HG03159 (cell line): ENCODE measurements around the gene FOXP1.
A peak's percentile ranks its signal among the peaks of the same experiment; 100 is the strongest.

Source experiments
- ATAC-seq: cut with Tn5 transposase; IDR thresholded peaks from one replicate; pipeline ENCODE4 v1.9.1; 2021; ENCODE audit warnings: mild to moderate bottlenecking, moderate library complexity; ENCODE audit not compliant: unreplicated experiment

The FOXP1 gene

GRCh38 chr3:71054312-71054711, 529.2 kb downstream of the FOXP1 start:
- no peak for ATAC-seq

GRCh38 chr3:71053495-71053894, 530.0 kb downstream of the FOXP1 start:
- ATAC-seq: no peak

- ATAC-seq: no peak
Measured at GRCh38 chr3:71052716-71053115, 530.8 kb downstream of the FOXP1 start.

GRCh38 chr3:71051893-71052687, 531.4 kb downstream of the FOXP1 start:
- no peak for ATAC-seq

- no peak for ATAC-seq
Measured at GRCh38 chr3:71051259-71051595, 532.3 kb downstream of the FOXP1 start.

- ATAC-seq: no peak
Measured at GRCh38 chr3:71050538-71051258, 532.8 kb downstream of the FOXP1 start.

GRCh38 chr3:71050166-71050537, 533.4 kb downstream of the FOXP1 start:
- no peak for ATAC-seq

- ATAC-seq: no peak
Measured at GRCh38 chr3:71048948-71049347, 534.6 kb downstream of the FOXP1 start.

GRCh38 chr3:71047616-71048531, 535.7 kb downstream of the FOXP1 start:
- ATAC-seq: no peak

- ATAC-seq: no peak
Measured at GRCh38 chr3:71046791-71047190, 536.7 kb downstream of the FOXP1 start.

GRCh38 chr3:71045917-71046282, 537.6 kb downstream of the FOXP1 start:
- ATAC-seq: no peak

- no peak for ATAC-seq
Measured at GRCh38 chr3:71045212-71045916, 538.2 kb downstream of the FOXP1 start.

GRCh38 chr3:71042759-71043158, 540.8 kb downstream of the FOXP1 start:
- ATAC-seq: no peak

GRCh38 chr3:71041371-71041770, 542.2 kb downstream of the FOXP1 start:
- ATAC-seq: no peak

GRCh38 chr3:71039332-71039731, 544.2 kb downstream of the FOXP1 start:
- ATAC-seq: no peak

- ATAC-seq: no peak
Measured at GRCh38 chr3:71037775-71038174, 545.8 kb downstream of the FOXP1 start.

GRCh38 chr3:71035886-71036285, 547.6 kb downstream of the FOXP1 start:
- ATAC-seq: no peak

GRCh38 chr3:71035314-71035713, 548.2 kb downstream of the FOXP1 start:
- no peak for ATAC-seq

GRCh38 chr3:71033681-71034220, 549.8 kb downstream of the FOXP1 start:
- no peak for ATAC-seq

- ATAC-seq: peak; percentile 52
Measured at GRCh38 chr3:71031914-71032521, 551.5 kb downstream of the FOXP1 start.
